ENCODE measurements around the gene LDLRAD1.

GRCh38 chr1:54028306-54029251 lies 10.6 kb upstream of the LDLRAD1 start:
- TF ChIP-seq RAD21 (IDR thresholded peaks at IDR 0.05; ENCODE audit: low read depth) (no peak), CREB1 (IDR thresholded peaks at IDR 0.05; ENCODE audit: low read depth) (no peak), TEAD4 (IDR thresholded peaks at IDR 0.05) (no peak), FOXM1 (IDR thresholded peaks at IDR 0.05; ENCODE audit: borderline replicate concordance, low read depth) (no peak)

Data from Ishikawa (cell line).